HG03135 (cell line): ENCODE measurements around the gene FAM107A.

ENCODE experiments used
- ATAC-seq: cut with Tn5 transposase; IDR thresholded peaks from one replicate; pipeline ENCODE4 v1.9.1; 2021; ENCODE audit warnings: mild to moderate bottlenecking, moderate library complexity; ENCODE audit not compliant: unreplicated experiment

The FAM107A gene, protein sequence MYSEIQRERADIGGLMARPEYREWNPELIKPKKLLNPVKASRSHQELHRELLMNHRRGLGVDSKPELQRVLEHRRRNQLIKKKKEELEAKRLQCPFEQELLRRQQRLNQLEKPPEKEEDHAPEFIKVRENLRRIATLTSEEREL

DNA sequence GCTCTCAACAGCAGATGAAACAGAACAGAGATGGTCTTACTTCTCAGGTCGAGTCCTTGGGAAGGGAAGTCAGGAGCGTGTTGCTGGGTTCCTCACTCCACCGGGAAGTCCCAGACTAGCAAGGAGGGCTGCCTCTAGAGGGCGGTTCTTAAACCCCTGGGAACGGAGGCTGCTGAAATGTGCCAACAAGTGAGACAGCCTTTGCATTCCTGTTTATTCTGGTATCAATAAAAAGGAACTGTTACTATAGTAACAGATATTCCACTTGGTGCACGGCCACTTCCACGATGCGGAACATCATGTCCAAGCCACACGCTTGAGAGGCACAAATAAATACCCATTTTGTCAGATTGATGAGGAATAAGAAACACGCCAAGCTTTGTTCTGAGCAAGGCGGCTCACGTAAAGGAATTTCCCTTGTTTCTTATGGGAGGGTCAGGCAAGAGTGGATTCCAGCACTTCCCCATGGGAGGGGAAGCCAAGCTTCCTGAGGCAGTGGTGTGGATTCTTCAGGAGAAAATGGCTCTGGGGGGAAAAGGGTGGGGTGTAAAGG is at the start of gene FAM107A:
Gene FAM107A, minus strand, starts transcription at position 123 of the 553 bp plus-strand sequence. CDS start 7,531 bp downstream, outside the sequence.
- ATAC-seq: no peak

- ATAC-seq: no peak
Observed at GRCh38 chr3:58625196-58625824, 48.1 kb upstream of the FAM107A start.

GRCh38 chr3:58624550-58624949 is 47.4 kb upstream of the FAM107A start:
- ATAC-seq: no peak

DNA sequence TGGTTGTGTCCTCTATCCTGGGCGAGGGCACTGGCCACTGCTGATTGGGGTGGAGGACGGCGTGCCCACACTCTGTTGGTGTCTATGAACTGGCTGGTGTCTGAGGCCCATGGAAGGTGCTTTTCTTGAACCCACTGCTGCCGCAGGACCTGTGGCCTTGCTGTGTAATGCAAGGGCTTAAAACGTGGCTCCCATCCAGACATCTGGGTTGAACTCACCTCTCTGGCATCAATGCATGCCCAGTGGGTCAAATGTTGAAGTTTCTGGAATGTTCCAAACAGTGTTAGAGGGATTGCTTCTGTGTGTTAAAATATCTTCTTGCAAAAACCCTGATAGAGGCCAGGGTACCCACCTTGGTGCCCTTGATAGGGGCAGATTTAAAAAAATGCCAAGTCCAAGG is 46.8 kb upstream of the FAM107A start:
- no peak for ATAC-seq

GRCh38 chr3:58623478-58623877 is 46.3 kb upstream of the FAM107A start:
- ATAC-seq: no peak

DNA sequence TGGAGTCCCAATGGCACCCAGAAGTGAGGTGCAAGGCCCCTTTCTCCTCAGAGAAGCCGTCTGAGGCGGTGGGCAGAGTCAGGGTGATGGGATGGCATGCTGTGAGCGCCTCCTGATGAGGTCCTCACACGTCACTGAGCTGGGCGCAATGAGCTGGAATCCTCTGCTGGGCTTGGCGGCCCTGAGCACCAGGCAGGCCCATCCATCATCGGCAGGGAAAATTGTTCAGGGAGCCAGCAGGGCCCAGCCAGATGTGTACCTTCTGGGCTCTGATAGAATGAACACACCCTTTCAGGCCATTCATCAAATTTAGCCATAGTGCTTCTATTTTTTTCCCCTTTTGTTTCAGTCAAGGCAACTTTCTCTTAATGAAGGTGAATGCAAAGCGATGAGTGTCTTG is 45.7 kb upstream of the FAM107A start:
- ATAC-seq: no peak

GRCh38 chr3:58622436-58622835 is 45.2 kb upstream of the FAM107A start:
- ATAC-seq: no peak

DNA sequence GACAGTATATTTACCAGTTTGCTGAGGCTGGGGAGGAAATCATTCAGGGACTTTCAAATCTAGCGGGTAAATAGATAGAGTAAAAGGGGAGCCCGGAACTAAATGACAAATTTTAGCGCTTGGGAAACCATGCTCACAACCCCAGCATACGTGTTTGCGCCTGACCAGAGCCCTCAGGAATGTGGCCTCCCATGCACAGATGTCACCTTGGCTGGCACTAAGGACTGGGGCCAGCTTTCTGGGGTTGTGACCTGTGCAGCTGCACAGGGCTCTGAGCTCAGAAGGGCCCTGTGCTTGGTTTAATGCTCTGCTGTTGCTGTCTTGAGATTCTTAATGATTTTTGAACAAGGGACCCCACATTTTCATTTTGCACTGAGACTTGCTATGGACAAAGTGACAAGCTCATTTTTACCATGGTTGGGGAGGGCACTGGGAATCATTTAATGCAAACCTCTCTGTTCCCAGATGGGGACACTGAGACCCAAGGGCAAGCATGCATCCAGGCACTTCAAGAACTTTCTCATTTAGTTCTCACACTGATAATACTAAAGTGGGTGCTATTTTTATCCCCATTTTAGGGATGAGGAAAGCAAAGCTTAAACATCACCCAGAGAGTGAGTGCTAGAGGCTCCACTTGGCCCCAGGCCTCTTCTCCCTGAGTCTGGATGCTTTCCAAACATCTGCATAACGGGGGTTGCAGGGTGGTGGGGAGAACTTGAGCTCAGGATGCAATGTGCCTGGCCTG is 44.1 kb upstream of the FAM107A start:
- no peak for ATAC-seq

DNA sequence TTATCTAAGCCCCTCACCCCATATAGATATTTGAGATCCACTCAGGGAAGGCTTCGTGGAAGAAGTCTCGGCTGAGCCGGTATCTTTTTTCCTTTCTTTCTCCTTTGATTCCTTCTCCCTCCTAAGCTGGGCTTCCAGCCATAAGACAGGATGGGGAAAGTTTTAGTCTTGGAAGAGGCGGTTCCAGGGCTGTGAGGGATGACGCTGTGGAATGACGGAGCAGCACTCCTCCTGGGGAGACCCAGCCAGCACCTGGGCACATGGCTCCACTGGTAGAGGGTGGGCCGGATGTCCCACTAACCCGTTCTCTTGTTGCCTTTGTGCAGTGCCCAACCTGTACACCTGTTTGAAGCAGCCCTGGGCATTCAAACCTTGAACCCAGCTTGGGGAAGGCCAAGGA is 43.2 kb upstream of the FAM107A start:
- no peak for ATAC-seq

DNA sequence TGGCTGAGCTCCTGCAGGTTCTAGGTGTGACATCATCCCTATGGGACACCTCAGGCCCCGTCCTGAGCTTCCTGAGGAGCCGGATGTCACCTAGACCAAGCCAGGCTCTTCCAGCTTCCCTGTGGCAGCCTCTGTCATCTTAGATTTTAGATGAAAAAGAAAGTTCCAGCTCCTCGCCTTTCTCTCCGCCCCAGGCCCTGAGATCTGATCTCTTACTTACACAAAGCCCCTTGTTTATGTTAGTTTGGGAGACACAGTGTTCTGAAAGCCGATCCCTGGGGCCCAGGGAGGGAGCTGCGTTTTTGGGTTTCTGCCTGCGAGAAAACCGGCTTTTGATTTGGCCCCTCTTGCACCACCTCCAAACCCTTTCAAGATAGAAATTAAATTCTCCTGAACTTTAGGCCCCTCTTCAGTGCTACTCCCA is 40.2 kb upstream of the FAM107A start:
- ATAC-seq: no peak

DNA sequence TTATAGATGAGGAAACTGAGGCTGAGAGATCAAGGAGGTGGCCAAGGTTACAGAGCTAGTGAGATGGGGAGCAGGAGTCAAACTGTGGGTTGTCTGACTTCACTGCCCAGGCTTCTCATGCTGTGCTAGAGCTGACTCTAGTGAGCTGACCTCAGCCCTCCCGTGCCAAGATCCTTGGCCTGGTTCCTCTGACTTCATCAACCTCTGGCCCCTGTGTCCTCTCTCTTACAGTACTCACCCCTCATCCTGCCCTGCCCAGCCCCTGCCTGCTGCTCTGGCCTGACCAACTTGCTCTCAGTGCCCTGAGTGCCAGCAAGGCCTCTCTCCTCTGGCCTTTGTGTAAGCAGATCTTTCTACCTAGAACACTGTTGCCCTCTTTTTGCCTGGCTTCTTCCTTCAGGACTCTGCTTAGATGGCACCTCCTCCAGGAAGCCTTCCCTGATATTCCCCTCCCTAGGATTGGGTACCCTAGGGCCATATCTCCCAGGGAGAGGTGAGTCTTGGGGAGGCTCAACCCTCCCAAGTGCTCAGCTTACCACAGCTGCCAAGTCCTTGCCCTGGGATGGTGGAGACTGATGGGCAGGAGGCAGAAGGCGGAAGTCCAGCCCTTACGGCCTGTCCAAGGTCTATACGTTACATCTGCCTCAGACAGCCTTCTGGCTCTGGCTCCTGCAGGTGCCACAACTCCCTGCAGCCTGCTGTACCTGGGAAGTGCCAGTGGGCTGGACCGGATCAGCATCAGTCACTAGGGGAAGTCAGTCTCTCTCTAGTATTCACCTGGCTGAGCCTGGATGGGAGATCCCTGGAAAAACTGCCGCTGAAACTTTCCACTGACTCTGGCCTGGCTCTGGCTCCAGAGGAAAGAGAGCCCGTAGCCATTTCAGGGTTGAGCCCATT is 36.3 kb upstream of the FAM107A start:
- no peak for ATAC-seq

GRCh38 chr3:58612830-58613229 is 35.6 kb upstream of the FAM107A start:
- no peak for ATAC-seq

DNA sequence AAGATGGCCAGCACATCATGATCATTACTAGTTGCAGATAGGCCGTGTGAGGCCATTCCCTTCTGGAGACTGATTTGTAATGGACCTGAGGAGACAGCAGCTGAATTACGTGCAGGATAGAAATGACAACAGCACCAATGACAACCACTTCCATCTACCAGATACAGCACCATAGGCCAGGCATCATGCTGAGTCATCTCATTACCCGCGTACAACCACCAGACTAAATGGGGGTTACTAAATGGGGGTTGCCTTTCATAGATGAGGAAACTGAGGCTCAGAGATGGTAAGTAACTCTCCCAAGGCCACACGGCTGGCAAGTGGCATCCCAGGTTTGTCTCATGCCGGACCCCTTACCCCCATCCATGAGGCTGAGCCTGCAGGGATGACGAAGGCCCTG is 32.8 kb upstream of the FAM107A start:
- no peak for ATAC-seq

DNA sequence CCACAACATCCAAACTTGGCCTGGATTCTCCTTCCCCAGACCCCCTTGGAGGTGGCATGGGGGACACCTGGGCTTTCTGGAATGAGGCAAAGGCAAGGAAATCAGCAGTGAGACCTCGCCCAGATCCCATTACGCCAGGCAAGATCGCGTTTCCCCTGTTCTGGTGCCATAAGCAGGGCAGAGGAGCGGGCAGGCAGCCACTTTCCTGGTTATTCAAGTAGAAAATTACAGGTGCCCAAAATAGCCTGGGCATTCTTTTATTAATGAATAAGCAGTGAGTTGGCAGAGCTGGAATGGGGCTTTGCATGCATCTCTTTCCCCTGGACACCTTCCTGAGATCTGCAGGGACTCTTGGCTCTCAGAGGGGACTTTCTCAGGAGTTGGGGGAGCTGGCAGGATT is 31.5 kb upstream of the FAM107A start:
- no peak for ATAC-seq

- no peak for ATAC-seq
Observed at GRCh38 chr3:58607816-58608215, 30.6 kb upstream of the FAM107A start.

GRCh38 chr3:58606693-58607092 is 29.5 kb upstream of the FAM107A start:
- ATAC-seq: no peak

DNA sequence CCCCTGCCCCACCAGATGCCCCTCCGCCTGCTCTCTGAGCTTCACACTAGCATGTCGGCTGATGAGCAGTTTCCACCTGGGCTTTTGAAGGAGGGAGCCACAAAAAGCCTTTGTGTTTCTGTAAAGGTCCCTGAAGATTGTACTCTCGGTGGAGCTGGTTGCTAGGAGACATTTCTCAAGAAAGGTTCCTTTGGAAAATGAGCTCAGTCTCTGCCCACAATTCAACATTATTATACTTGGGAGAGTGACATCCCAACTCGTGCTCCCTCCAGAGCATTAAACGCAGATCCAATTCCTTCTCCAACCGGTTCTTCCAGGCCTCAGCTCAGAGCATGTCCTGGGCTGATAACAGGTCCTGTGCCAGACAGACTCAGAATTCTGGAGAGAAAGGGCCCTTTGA is 26.8 kb upstream of the FAM107A start:
- no peak for ATAC-seq

DNA sequence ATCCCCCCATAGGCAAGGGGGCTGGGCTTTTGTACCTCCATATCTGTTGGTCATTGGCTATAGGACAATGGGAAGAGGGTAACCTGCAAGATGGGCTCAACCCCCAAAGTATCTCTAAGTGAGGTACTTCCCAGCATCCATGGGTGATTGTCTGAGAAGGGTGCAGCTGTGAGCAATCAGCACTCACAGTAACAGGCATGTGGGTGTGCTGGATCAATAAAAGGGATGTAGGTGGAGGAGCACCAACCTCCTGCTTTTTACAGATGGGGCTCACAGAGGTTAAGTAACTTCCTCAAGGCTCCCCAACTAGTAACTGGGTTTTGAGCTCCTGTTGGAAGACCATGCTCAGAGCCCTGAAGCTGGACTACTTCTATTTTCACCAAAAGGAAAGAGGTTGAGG is 26.4 kb upstream of the FAM107A start:
- no peak for ATAC-seq

- ATAC-seq: no peak
Observed at GRCh38 chr3:58597770-58598310, 20.6 kb upstream of the FAM107A start.

DNA sequence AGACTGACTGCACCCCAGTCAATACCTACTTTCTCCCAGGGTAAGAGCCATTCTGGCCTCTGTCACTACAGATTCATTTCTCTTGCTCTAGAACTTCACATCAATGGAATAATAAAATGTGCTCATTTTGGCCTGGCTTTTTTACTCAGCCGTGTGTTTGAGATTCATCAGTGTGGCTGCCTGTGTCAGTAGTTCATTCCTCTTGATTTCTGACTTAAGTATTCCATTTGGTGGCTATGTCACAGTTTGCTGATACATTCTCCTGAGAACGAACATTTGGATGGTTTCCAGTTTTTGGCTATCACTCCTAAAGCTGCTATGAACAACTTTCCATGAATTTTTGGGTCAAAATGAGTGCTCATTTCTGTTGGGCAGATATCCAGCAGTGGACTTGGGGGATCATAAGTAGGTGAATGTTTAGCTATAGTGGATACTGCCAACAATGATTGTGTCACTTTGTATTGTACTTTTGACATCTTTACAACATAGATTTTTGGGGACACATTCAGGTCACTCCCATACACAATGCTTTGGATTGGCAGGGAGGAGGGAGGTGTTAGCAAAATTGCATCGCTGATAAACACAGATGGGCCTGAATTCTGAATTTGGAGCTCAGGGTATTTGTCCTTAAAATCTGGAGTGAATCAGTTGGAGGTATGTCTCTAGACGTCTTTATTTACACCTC is 19.8 kb upstream of the FAM107A start:
- no peak for ATAC-seq
